Activated CD4-positive, alpha-beta T cell treated with anti-CD3 and anti-CD28 coated beads, Interleukin-2, amount 10 ng/mL, durations not matched to agents 7 days and 5 days (primary cell): ENCODE results near the gene KCNIP4. TPM values are rescaled to one million over a fixed set of nuclear protein-coding genes. Genes with fewer than 3 reads are reported as not detected.

Experiments used
- CTCF ChIA-PET: fragments of 350-600 bp; sonication (Branson Sonifier 250); formaldehyde crosslinking; loops from one replicate; lab custom pipeline; 2021; ENCODE audit warnings: antibody characterized with exemption; lab: Charles Lee
- POLR2A ChIA-PET: fragments of 350-600 bp; sonication (Branson Sonifier 250); formaldehyde crosslinking; loops from one replicate; lab custom pipeline; 2021; ENCODE audit warnings: antibody characterized with exemption; lab: Charles Lee
- DNase-seq: peaks from one replicate; pipeline ENCODE4 v3.0.0-alpha.2; 2020
- H3K27ac Mint-ChIP-seq: one replicate; pipeline ENCODE4 v1.8.0; 2021; ENCODE audit warnings: mild to moderate bottlenecking, moderate library complexity, mixed read lengths
- H3K27me3 Mint-ChIP-seq: one replicate; pipeline ENCODE4 v1.8.0; 2021; ENCODE audit warnings: mixed read lengths
- H3K36me3 Mint-ChIP-seq: one replicate; pipeline ENCODE4 v1.8.0; 2021; ENCODE audit warnings: low read depth, mixed read lengths
- H3K4me1 Mint-ChIP-seq: one replicate; pipeline ENCODE4 v1.8.0; 2021; ENCODE audit warnings: mixed read lengths
- H3K4me3 Mint-ChIP-seq: one replicate; pipeline ENCODE4 v1.8.0; 2021; ENCODE audit warnings: mild to moderate bottlenecking, moderate library complexity, mixed read lengths
- H3K9me3 Mint-ChIP-seq: one replicate; pipeline ENCODE4 v1.8.0; 2021; ENCODE audit warnings: mixed read lengths
- total RNA-seq, 2 experiments: library from RNA; stranded (reverse); gene quantifications; one replicate each; pipeline ENCODE4 v1.2.3, GENCODE V29; 2021

KCNIP4 gene
- total RNA-seq, 2 experiments from 2014 or later = not detected

DNA sequence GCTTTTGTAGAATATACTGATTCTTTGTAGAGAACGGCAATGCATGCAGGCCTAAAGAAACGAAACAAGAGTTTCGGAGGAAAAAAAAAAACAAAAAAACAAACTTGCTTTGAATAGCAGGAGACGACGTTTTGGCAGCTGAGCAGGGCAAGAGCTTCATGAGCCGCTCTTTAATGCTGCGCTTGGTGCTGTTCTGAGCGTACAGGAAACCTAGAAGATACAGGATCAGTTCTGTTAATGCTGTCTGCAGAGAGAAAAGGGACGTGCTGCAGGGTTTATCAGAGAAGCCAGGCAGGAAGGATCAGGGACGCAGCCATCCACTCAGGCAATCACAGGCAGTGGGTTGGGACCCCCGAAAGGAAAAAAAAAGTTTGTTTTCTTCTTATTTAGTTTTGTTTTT, 1066.1 kb downstream of the KCNIP4 start:
- no peaks in the 10 kb centered on the region for H3K27me3 Mint-ChIP-seq
- no peak for DNase-seq
- no peak overlapping the region for H3K27ac Mint-ChIP-seq
- ChIA-PET POLR2A (no interaction called here), CTCF (no interaction called here)
- H3K4me1 Mint-ChIP-seq = no peaks in the 10 kb centered on the region
- H3K9me3 Mint-ChIP-seq = peaks cover 4% of the 10 kb centered on the region
- H3K36me3 Mint-ChIP-seq = no peaks in the 10 kb centered on the region
- H3K4me3 Mint-ChIP-seq = no peak overlapping the region

DNA sequence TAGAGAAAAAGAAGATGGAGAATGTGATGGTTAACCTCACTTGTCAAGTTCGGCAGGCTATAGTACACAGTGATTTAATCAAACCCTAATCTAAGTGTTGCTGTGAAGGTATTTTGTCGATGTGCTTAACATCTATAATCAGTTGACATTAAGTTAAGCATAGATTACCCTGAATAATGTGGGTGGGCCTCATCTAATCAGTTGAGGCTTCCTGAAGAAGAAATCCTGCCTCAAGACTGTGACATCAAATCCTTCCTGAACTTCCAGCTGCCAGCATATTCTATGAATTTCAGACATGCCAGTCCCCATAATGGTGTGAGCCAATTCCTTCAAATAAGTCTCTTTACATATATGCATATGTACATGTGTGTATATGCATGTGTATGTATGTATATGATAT, 1066.9 kb downstream of the KCNIP4 start:
- H3K27me3 Mint-ChIP-seq = no peaks in the 10 kb centered on the region
- ChIA-PET CTCF (no interaction called here), POLR2A (no interaction called here)
- H3K9me3 Mint-ChIP-seq = peaks cover 4% of the 10 kb centered on the region
- no peak overlapping the region for H3K27ac Mint-ChIP-seq
- H3K4me1 Mint-ChIP-seq = no peaks in the 10 kb centered on the region
- no peak overlapping the region for H3K4me3 Mint-ChIP-seq
- no peaks in the 10 kb centered on the region for H3K36me3 Mint-ChIP-seq
- DNase-seq = no peak

DNA sequence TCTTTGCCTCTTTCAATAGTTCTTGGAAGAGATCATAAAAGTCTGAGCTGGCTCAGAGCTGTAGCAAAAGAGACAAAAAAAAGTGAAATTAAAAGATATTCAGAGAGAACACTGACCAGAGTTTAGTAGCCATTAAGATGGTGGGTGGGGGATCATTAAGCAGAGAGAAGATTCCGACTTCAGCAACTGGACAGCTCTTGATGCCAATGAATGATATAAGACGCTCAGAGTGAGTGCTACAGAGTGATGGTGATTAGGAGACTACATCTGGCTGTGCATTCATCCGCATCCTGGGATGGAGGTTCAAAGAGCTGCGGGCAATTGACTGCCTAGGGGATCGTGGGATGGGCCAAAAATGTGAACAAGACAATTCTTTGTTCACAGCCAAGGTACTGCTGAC, 1069.8 kb downstream of the KCNIP4 start:
- ChIA-PET CTCF (no interaction called here), POLR2A (no interaction called here)
- no peak for DNase-seq
- Mint-ChIP-seq H3K36me3 (no peaks in the 10 kb centered on the region), H3K27me3 (no peaks in the 10 kb centered on the region), H3K4me1 (no peaks in the 10 kb centered on the region), H3K9me3 (no peaks in the 10 kb centered on the region), H3K27ac (no peak overlapping the region), H3K4me3 (no peak overlapping the region)

DNA sequence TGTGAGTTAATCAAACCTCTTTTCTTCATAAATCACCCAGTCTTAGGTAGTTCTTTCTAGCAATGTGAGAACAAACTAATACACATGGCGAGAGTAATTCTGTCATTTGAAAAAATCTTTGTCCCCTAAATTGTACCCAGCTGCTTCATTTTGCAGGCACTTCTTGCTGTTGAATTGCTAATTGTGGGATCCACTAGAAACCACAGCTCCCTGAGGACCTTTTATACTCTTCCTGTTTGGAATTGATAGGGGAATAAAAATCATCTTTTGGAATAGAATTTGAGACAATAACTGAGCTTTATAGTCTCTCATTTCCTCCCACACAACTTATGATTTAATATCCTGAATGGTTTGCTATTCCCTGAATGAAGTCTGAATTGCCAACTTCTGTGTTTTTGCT, 1078.1 kb downstream of the KCNIP4 start:
- Mint-ChIP-seq H3K9me3 (no peaks in the 10 kb centered on the region), H3K27ac (no peak overlapping the region), H3K4me3 (no peak overlapping the region), H3K4me1 (peaks cover 2% of the 10 kb centered on the region), H3K36me3 (no peaks in the 10 kb centered on the region), H3K27me3 (no peaks in the 10 kb centered on the region)
- POLR2A ChIA-PET = no interaction called here
- no peak for DNase-seq
- CTCF ChIA-PET = no interaction called here

DNA sequence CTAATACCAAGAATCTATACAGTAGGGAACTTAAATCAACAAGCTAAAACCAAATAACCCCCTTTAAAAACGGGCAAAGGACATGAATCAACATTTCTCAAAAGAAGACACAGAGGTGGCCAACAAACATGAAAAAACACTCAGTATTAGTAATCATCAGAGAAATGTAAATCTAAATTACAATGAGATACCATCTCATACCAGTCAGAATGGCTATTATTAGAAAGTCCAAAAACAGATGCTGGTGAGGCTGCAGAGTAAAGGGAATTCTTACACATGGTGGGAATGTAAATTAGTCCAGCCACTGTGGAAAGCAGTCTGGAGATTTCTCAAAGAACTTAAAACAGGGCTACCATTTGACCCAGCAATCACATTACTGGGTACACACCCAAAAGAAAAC, 1080.5 kb downstream of the KCNIP4 start:
- ChIA-PET POLR2A (no interaction called here), CTCF (no interaction called here)
- peaks cover 2% of the 10 kb centered on the region for H3K4me1 Mint-ChIP-seq
- H3K9me3 Mint-ChIP-seq = peaks cover 8% of the 10 kb centered on the region
- no peak overlapping the region for H3K4me3 Mint-ChIP-seq
- H3K27me3 Mint-ChIP-seq = no peaks in the 10 kb centered on the region
- H3K36me3 Mint-ChIP-seq = no peaks in the 10 kb centered on the region
- DNase-seq = no peak
- H3K27ac Mint-ChIP-seq = no peak overlapping the region

DNA sequence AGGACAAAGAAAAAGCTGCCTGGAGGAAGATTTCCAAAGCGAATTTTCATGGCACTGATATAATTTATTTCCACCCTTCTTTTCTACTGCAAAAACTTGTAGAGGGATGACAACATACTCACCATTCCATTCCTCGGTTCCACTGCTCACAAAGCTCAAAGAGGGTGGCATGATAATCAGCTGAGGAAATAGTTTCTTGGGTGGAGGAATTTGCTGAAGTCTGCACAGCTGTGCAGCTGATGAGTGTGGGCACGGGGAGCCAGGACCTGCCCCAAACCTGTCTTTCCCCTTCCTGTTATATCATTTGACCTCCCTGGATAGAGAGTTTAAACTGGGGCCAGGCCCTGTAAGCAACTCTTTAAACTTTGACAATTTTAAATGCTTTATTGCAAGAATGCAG, 1087.7 kb downstream of the KCNIP4 start:
- Mint-ChIP-seq H3K27ac (no peak overlapping the region), H3K9me3 (peaks cover 20% of the 10 kb centered on the region), H3K4me3 (no peak overlapping the region), H3K27me3 (no peaks in the 10 kb centered on the region), H3K36me3 (no peaks in the 10 kb centered on the region), H3K4me1 (no peaks in the 10 kb centered on the region)
- ChIA-PET POLR2A (no interaction called here), CTCF (no interaction called here)
- DNase-seq = no peak

DNA sequence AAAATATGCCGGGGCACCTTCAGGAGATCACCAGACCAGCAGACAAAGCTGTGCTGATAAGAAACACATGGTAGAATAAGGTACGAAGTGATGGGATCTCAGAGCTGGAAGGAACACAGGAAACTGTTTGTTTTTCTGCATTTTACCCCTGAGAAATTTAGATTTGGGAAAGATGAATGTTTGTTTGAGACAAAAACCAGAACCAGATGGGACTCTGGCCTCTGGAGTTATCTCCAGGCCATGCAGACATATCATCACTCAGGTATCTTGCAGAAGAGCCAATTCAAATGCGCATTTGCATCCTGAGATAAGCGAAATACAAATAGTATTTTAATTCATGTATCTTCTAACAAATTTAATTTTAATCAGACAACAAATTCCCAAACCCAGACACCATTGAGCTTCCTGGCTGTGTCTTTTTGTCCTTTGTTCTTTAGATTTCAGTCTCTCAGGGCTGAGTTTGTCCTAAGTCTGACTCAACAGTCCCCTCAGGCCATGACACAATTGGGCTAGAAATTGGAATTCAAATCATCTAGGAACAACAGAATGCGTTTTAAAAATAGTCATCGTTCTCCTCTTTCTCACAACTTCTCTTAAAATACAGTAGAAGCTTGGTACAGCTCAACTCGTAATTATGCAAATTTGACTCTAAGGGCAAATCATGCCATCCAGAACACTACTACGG, 1089.3 kb downstream of the KCNIP4 start:
- H3K27ac Mint-ChIP-seq = no peak overlapping the region
- no peak overlapping the region for H3K4me3 Mint-ChIP-seq
- no peaks in the 10 kb centered on the region for H3K36me3 Mint-ChIP-seq
- POLR2A ChIA-PET = no interaction called here
- H3K27me3 Mint-ChIP-seq = no peaks in the 10 kb centered on the region
- no peak for DNase-seq
- no peaks in the 10 kb centered on the region for H3K4me1 Mint-ChIP-seq
- H3K9me3 Mint-ChIP-seq = peaks cover 18% of the 10 kb centered on the region
- CTCF ChIA-PET = interaction anchor here (0.6 kb wide), 1 partner anchor 811 kb away, joined by 4 read pairs; no protein-coding TSS in a partner anchor

DNA sequence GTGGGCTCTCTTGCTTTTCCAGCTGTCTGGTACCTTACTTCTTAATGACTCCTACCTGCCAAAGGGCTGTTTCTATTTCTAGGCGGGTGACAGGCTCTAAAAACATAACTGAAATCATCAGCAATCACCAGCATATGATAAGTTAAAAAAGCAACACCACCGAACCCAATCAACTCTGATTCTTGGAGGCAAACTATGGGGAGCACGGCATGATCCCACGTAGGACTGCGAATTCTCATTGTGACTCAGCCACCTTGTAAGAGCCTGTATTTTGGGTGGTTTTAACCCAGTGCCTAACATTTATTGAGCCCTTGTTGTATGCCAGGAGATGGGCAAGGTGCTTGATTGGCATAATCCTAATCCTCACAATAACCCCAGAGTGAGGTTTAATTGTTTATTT, 1091.5 kb downstream of the KCNIP4 start:
- H3K9me3 Mint-ChIP-seq = peaks cover 8% of the 10 kb centered on the region
- H3K4me1 Mint-ChIP-seq = no peaks in the 10 kb centered on the region
- no peak overlapping the region for H3K4me3 Mint-ChIP-seq
- no peaks in the 10 kb centered on the region for H3K27me3 Mint-ChIP-seq
- DNase-seq = no peak
- no peaks in the 10 kb centered on the region for H3K36me3 Mint-ChIP-seq
- H3K27ac Mint-ChIP-seq = no peak overlapping the region
- POLR2A ChIA-PET = no interaction called here
- CTCF ChIA-PET = no interaction called here

DNA sequence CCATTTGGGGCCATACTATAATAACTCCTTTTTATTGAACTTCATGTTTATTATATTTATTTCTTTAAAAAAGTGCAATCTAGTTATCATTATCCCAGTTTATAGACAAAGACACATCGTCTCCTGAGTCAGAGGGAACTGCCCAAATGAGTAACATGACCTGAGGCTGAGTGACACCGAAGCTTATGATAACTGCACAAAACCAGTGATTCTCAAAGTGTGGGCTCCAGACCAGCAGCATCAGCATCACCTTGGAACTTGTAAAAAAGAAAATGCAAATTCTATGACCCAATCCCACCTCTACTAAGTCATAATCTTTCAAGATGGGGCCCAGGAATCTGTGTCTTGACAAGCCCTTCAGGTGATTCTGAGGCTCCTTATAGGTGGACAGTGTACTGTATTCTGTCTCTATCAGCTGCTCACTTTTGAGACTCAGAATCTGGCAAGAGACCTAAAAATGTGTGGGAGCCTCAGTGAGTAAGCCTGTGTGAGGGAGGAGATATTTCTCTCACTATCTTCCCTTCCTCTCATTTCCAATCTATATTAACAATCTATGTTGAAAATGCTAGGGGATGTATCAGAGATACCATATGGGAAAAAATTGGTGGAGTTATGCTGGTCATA, 1101.3 kb downstream of the KCNIP4 start:
- Mint-ChIP-seq H3K27ac (no peak overlapping the region), H3K4me3 (no peak overlapping the region), H3K4me1 (no peaks in the 10 kb centered on the region), H3K9me3 (peaks cover 7% of the 10 kb centered on the region), H3K36me3 (no peaks in the 10 kb centered on the region), H3K27me3 (no peaks in the 10 kb centered on the region)
- no peak for DNase-seq
- CTCF ChIA-PET = no interaction called here
- POLR2A ChIA-PET = no interaction called here

DNA sequence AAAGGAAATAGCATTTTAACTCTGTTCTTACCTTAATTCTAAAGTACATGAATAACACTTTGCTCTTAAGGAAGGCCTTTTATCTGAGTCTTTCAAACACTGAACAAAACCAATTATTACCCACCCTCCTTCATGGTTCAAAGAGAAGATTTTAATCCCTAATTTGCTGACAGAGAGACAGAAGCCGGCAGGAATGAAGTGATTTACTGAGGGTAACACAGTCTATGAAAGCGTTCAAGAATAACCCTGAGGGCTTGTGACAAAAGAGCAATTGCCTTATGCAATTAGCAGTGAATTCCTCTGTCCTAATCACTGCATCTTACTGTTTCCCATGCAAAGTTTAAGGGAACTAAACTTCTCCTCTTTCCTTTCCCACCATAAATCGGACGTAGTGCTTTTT, 1104.3 kb downstream of the KCNIP4 start:
- Mint-ChIP-seq H3K27me3 (no peaks in the 10 kb centered on the region), H3K27ac (no peak overlapping the region), H3K9me3 (peaks cover 3% of the 10 kb centered on the region), H3K4me3 (no peak overlapping the region), H3K4me1 (no peaks in the 10 kb centered on the region), H3K36me3 (no peaks in the 10 kb centered on the region)
- POLR2A ChIA-PET = no interaction called here
- CTCF ChIA-PET = no interaction called here
- DNase-seq = no peak

DNA sequence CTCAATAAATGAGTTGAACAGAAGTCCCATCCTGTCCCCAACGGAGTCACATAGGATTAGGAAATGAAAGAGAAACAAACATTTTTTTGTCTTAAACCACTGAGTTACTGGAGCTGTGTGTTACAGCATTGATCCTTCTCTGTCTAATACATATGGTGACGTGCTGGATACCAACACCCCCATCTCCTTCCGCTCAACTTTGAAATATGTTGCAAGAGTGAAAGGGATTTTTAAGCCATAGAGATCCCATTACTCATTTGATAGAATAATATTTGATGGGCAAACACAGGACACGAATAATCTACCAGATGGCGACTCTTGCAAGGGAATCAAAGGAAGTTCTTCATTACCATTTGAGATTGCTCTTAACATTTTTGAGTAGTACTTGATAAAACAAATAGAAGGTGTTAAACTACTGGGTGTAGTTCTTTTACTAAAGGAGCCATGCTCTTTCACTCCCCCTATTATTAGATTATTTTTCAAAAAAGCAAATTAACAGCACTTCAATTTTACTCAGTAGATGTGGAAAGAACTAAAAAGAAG, 1107.9 kb downstream of the KCNIP4 start:
- CTCF ChIA-PET = no interaction called here
- H3K27me3 Mint-ChIP-seq = no peaks in the 10 kb centered on the region

DNA sequence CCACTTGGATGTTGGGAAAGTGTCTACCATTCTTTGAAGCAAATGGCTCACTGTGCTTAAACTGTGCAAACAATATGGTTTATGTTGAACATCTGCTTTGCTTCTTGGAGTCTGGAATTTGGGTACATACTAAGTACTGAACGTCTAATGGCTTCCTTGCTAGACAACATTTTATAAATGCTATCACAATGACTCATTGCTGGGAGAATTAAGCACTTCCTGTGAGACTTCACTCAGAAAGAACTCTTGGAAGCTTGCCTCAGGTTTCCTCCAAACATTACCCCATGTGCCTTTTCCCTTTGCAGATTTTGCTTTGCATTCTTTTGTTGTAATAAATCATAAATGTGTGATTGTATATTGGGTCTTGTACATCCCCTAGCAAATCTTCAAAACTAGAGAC, 1108.6 kb downstream of the KCNIP4 start:
- peaks cover 3% of the 10 kb centered on the region for H3K9me3 Mint-ChIP-seq
- no peaks in the 10 kb centered on the region for H3K36me3 Mint-ChIP-seq
- CTCF ChIA-PET = no interaction called here
- H3K27me3 Mint-ChIP-seq = no peaks in the 10 kb centered on the region
- POLR2A ChIA-PET = no interaction called here
- no peak overlapping the region for H3K4me3 Mint-ChIP-seq
- no peaks in the 10 kb centered on the region for H3K4me1 Mint-ChIP-seq
- H3K27ac Mint-ChIP-seq = no peak overlapping the region
- no peak for DNase-seq

More for the DNA sequence above, 1107.9 kb downstream of the KCNIP4 start:
- no peak overlapping the region for H3K27ac Mint-ChIP-seq
- H3K4me3 Mint-ChIP-seq = no peak overlapping the region
- H3K4me1 Mint-ChIP-seq = no peaks in the 10 kb centered on the region
- peaks cover 3% of the 10 kb centered on the region for H3K9me3 Mint-ChIP-seq
- POLR2A ChIA-PET = no interaction called here
- no peaks in the 10 kb centered on the region for H3K36me3 Mint-ChIP-seq
- no peak for DNase-seq

DNA sequence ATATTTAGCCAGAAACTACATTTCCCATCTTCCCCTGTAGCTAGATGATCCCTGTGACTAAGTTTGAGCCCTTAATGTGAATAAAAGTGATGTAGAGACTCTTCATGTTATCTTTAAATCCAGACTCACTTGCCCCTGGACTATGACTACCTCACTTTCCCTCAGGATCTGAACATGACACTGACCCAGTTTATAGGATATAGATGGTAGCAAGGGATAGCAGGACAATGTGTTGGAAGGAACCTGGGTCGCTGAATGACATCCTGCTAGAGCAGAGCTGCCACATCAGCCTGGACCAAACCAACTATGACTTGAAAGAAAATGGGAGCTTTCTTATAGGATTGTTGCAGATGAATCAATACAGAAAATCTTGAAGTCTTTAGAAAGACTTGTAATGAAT, 1110.1 kb downstream of the KCNIP4 start:
- DNase-seq = no peak
- Mint-ChIP-seq H3K4me1 (no peaks in the 10 kb centered on the region), H3K4me3 (no peak overlapping the region), H3K9me3 (no peaks in the 10 kb centered on the region), H3K27ac (no peak overlapping the region), H3K36me3 (no peaks in the 10 kb centered on the region), H3K27me3 (no peaks in the 10 kb centered on the region)
- ChIA-PET CTCF (no interaction called here), POLR2A (no interaction called here)

DNA sequence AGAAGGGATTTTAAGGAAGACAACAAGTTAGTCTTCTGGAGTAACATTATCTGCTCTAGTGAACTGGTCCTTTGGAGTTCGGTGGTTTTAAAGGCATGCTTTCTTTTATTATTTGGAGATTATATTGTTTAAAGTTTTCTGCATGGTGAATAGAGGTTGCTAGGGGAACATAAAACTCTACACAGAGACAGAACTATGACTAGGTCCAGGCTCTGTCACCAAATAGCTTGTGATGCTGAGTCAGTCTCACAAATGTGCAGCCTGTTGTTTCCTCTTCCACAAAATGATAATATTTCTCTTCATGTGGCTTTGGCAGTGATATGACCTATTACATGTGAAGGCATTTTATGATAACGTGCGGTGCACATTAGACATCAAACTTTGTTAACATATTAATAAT, 1115.7 kb downstream of the KCNIP4 start:
- H3K9me3 Mint-ChIP-seq = no peaks in the 10 kb centered on the region

More for the DNA sequence above, 1115.7 kb downstream of the KCNIP4 start:
- no peak for DNase-seq
- Mint-ChIP-seq H3K4me3 (no peak overlapping the region), H3K36me3 (no peaks in the 10 kb centered on the region), H3K27ac (no peak overlapping the region), H3K27me3 (no peaks in the 10 kb centered on the region), H3K4me1 (no peaks in the 10 kb centered on the region)
- ChIA-PET POLR2A (no interaction called here), CTCF (no interaction called here)
